ENCODE measurements around the gene TOMM7.
"Not testable (repeated sequence)": the region's sequence is repeated elsewhere in the genome, so short reads cannot be mapped to it uniquely, and the experiment has no call there.

Gene TOMM7

DNA sequence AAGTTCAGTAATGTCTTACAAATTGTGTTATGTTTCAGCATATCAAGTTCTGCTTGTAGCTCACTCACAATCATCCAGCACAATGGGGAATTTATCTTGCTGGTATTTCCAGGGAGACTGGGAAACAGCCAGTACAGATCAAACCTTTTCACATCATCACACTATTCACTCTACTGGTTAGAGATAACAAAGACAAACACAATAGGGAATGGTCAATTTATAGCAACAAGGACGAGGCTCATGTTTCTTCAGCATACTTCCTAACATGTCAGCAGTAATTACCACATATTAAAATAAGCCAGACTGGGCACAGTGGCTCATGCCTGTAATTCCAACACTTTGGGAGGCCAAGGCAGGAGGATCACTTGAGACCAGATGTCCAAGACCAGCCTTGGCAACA is 38.3 kb downstream of the TOMM7 start:
- no peak for DNase-seq (ENCODE audit: low read depth, low spot score)

DNA sequence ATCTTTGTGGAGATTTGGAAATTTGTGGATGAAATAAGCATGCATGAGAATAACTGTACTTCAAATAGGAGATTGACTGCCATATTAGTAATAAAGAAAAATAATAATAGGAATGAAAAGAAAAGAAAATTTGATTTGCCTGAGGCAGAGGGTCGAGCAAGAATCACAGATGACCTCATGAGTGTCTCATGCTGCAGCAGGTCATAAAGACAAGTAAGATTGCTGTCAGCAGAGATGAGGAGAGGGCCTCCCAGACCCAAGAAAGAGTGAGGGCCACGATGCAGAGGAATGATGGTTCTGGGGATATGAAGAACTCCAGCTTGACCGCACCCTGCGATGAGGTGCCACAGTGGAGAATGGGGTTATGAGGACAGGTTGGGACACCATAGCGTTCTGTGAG is 39.2 kb downstream of the TOMM7 start:
- DNase-seq (ENCODE audit: low read depth, low spot score) = no peak

- DNase-seq (ENCODE audit: low read depth, low spot score) = peak; percentile 31
These were observed 39.9 kb downstream of the TOMM7 start for GRCh38 chr7:22782616-22783232.

DNA sequence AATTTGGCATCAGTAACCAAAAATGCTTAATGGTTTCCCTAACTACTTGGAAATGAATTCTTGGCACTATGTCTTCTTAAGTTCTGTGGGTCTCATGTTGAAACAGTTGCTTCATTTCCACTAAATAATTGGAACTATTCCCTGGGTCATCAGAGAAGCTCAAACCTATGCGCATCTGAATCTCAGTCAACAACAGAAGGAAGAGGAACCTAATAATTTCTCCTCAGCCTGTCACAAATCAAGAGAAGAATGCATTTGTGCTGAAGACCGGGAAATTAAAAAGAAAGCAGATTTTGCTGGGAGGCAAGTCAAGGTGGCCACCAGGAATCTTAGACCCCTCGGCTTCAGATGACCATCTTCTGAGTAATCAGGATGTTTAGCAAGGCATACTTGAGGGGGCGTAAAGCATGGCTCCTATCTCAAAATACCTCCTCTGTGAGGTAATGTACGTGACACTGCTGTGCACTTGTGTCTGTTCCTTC is 41.4 kb downstream of the TOMM7 start:
- peak; percentile 67 for DNase-seq (ENCODE audit: low read depth, low spot score)

GRCh38 chr7:22779730-22780323 is 42.8 kb downstream of the TOMM7 start:
- DNase-seq (ENCODE audit: low read depth, low spot score) = not testable (repeated sequence)

DNA sequence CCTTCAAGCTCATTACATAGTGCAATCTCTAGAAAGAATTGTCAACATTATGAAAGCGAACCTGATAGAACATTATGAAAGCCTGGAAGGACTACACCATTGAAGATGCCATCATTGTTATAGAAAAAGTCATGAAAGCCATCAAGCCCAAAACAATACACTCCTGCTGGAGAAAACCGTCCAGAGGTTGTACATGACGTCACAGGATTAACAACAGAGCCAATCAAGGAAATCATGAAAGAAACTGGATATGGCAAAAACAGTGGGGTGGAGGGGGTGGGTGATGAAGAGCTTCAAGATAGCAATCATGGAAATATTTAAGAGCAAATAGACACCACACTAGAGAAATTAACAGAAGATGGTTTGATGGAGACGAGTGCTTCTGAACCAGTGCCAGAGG is 45.7 kb downstream of the TOMM7 start:
- DNase-seq (ENCODE audit: low read depth, low spot score) = no peak

DNA sequence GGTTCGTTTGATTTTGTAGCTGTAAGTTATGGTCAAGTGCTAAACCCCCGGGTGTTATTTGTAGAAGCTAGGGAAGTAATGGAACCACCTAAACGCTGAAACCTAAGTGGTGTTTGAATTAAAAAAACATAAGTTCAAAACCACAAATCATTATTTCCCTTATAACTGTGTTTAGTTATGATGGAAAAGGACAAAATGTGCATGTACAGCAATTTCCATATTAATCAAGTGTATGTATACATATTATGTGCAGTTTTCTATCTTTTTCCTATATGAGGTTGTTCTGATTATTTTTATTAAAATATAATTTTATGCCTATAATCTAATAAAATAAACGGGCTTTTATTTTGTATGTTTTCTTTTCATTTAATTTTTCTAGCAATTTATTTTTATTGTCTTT is 49.8 kb downstream of the TOMM7 start:
- DNase-seq (ENCODE audit: low read depth, low spot score) = no peak

GRCh38 chr7:22771872-22772228 is 50.8 kb downstream of the TOMM7 start:
- DNase-seq (ENCODE audit: low read depth, low spot score) = no peak

GRCh38 chr7:22771194-22771871 is 51.3 kb downstream of the TOMM7 start:
- DNase-seq (ENCODE audit: low read depth, low spot score) = no peak

DNA sequence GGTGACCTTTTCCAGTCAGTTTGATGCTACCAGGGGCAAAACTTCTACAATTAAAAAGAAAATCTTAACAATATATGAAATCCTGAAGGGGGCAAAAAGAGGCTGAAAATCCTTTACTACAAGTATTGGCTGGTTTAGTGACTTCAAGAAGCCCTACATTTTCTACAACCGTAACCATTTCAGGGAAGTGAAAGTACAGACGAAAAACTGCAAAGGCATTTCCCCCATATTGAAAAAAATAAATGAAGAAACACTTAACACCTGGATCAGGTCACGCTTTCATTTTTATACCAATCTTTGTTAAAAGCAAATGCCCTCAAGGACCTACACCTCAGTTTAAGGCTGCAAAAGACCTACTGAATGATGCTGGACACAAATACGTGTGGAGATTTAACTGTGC is 57.0 kb downstream of the TOMM7 start:
- no peak for DNase-seq (ENCODE audit: low read depth, low spot score)
